Measurements from ENCODE around the gene LIME1.

Gene LIME1

DNA sequence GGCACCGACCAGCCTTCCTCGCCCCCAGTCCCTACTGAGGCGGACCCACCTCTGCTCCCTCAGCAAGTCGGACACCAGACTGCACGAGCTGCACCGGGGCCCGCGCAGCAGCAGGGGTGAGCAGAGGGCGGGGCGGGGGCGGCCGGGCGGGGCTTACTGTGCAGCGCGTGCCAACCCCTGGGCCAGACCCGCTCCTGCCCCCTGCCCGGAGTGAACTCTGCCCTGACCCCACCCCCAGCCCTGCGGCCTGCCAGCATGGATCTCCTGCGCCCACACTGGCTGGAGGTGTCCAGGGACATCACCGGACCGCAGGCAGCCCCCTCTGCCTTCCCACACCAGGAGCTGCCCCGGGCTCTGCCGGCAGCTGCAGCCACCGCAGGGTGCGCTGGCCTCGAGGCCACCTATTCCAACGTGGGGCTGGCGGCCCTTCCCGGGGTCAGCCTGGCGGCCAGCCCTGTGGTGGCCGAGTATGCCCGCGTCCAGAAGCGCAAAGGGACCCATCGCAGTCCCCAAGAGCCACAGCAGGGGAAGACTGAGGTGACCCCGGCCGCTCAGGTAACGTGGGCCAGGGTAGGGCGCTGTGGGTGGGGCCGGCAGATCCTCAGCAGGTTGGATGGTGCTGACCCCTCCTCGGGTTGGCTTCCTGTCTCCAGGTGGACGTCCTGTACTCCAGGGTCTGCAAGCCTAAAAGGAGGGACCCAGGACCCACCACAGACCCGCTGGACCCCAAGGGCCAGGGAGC, 1.7 kb downstream of the LIME1 start:
- DNase-seq (ENCODE audit: low spot score): no peak

DNA sequence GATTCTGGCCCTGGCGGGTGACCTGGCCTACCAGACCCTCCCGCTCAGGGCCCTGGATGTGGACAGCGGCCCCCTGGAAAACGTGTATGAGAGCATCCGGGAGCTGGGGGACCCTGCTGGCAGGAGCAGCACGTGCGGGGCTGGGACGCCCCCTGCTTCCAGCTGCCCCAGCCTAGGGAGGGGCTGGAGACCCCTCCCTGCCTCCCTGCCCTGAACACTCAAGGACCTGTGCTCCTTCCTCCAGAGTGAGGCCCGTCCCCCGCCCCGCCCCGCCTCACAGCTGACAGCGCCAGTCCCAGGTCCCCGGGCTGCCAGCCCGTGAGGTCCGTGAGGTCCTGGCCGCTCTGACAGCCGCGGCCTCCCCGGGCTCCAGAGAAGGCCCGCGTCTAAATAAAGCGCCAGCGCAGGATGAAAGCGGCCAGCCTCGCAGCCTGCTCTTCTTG, 2.2 kb downstream of the LIME1 start:
- DNase-seq (ENCODE audit: low spot score): peak; percentile 39

DNA sequence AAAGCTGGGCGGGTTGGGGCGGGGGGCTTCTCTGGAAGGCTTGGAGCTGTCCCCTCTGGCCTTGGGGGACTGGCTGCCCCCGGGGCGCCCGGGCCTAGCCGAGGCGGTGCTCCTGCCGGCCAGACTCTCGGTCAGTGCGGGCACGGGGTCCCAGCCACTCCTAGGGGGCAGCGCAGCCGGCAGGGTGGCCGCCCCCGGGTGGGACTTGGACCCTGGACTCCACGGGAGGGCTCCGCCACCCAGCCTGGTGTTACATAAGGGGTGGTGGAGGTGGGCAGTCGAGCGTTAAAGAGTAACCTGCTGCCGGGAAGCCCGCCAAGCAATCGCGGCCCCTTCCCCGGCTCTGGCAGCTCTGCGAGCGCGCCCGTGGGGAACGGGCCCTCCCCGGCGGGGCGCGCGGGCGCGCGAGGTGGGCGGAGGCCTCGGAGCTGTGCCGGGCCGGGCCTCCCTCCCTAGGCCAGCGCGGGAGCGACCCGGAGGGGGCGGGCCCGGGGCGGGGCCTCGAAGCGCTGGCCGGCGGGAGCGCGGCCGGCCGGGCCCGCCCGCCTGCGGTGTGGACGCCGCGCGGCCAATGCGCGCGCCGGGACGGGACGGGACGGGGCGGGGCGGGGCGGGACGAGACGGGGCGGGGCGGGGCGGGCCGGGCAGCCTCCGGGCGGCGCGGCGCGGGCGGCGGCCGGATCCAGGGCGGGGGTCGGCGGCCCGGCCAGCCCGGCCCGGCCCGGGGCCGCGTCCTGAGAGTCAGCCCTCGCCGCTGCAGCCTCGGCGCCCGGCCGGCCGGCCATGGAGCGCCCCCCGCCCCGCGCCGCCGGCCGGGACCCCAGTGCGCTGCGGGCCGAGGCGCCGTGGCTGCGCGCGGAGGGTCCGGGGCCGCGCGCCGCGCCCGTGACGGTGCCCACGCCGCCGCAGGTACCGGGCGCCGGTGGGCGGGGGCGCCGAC, 2.9 kb downstream of the LIME1 start, which contains the start of gene SLC2A4RG:
SLC2A4RG (plus strand) TSS at position 647 of the 940 bp plus-strand sequence; CDS start at position 784, 137 bp downstream.
- peak; percentile 79 for DNase-seq (ENCODE audit: low spot score)

DNA sequence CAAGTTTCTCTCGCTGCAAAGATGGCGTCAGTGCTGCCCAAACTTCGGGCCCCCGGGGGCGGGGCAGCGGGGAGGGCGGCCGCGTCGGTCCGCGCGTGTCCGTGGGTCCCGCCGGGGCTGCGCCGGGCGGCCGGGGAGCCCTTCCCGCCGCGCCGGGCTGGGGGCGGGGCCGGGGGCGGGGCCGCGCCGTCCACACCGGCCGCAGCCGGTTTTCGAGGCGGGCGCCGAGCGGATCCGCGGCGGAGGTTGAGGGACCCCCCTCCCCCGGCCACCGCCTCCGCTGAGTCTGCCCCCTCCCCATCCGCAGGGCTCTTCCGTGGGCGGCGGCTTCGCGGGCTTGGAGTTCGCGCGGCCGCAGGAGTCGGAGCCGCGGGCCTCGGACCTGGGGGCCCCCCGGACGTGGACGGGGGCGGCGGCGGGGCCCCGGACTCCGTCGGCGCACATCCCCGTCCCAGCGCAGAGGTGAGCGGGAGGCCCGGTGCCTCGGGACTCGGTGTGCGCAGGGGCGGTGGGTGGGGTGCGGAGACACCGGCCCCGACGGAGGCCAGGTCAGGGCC, 3.7 kb downstream of the LIME1 start:
- DNase-seq (ENCODE audit: low spot score): no peak

DNA sequence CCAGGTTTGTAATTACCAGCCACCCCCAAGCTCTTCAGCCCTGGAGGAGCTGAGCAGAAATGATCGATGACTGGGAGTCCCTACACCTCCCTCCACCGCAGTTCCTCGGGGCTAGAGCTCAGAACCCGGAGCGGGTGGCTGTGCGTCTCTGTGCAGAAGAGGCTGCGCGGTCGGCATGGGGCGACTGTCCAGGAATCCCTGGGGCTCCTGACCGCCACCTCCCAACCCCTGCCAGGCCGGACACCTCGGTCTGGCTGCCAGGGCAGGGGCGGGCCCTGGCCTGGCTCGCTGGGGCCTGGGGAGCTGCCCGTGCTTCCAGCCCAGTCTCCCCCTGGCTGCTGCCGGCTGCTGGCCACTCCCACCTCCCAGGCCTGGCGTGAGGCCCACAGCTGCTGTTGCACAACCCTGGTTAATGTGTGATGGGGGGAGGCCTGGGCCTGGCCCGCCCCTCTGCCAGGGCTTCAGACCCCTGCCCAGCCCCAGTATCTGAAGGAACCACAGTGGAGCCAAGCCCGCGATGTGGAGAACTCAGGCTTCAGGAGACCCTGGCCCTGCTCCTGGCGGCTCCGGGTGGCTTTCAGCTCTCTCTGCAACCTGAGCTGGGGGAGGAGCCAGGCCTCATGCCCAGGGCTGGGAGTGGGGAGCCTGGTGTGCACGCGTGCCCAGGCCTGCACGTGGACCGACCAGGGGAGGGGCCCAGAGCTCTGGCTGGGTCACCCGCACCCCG, 4.3 kb downstream of the LIME1 start:
- DNase-seq (ENCODE audit: low spot score): peak; percentile 84

DNA sequence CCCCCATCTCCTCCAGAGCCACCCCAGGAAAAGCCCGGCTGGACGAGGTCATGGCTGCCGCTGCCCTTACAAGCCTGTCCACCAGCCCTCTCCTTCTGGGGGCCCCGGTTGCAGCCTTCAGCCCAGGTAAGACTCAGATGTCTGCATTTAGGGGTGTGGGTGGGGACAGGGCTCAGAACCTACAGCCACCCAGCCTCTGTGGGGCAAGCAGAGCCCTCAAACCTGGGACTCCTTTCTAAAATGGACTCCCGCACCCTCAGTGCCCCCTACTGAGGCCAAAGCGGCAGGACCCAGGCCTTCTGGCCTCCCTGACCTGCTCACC, 4.9 kb downstream of the LIME1 start:
- no peak for DNase-seq (ENCODE audit: low spot score)

DNA sequence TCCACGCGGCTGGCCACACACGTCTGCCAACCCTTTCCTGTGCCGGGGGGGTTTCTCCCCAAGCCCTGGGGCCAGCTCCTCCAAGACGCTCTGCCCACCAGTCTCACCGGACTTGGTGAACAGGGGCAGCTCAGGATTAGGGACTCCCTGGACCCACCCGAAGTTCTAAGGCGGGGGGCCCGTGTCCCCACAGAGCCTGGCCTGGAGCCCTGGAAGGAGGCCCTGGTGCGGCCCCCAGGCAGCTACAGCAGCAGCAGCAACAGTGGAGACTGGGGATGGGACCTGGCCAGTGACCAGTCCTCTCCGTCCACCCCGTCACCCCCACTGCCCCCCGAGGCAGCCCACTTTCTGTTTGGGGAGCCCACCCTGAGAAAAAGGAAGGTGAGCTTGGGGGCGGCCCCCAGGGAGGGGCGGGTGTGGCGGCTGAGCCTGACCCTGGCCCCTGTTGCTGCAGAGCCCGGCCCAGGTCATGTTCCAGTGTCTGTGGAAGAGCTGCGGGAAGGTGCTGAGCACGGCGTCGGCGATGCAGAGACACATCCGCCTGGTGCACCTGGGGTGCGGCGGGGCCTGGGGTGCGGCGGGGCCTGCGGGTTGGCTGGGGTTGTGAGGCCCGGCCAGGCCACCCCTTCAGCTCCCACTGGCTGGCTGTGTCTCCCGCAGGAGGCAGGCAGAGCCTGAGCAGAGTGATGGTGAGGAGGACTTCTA, 5.4 kb downstream of the LIME1 start:
- DNase-seq (ENCODE audit: low spot score): no peak

DNA sequence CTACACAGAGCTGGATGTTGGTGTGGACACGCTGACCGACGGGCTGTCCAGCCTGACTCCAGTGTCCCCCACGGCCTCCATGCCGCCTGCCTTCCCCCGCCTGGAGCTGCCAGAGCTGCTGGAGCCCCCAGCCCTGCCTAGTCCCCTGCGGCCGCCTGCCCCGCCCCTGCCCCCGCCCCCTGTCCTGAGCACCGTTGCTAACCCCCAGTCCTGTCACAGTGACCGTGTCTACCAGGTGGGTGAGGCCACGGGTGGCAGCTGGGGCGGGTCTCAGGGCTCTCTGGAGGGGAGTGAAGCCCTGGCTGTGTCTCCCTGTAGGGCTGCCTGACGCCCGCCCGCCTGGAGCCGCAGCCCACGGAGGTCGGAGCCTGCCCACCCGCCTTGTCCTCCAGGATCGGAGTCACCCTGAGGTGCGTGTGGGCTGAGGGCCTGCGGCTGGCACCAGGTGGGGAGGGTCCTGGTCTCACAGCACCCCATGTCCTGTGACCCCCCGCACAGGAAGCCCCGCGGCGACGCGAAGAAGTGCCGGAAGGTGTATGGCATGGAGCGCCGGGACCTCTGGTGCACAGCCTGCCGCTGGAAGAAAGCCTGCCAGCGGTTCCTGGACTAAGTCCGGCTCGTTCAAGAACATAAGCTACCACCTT, 6.0 kb downstream of the LIME1 start:
- DNase-seq (ENCODE audit: low spot score): no peak

DNA sequence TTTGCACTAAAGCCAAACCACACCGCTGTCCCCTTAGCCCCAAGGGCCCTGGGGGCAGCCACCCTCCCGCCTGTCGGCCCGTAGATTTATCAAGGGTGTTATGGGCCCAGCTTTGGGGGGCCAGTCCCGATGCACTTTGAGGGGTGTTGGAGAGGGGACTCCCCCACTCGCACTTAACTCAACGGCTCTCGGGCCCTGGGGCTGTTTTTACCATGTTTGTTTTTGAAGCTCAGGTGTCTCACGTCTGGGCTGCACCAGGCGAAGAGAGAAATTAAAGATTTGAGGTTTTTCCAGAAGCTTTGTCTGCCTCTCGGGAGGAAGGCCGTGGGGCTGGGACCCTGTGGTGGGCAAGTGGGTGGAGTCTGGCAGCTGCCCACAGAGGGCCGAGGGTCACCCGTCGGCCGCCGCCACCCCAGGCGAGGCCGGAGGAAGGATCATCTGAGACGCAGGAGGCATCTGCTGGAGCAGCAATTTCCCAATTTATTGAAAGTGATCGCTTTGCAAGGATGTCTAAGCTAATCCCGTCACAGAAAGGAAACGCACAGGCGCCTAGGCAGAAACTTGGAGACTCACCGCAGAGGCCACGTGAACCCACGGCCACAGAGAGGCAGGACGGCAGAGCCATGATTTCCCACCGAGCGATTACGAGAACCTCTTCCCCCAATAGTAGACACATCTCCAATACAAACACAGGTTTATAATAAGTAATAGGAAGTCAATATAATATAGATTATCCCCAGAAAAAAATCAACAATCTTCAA, 6.9 kb downstream of the LIME1 start:
- DNase-seq (ENCODE audit: low spot score): no peak

DNA sequence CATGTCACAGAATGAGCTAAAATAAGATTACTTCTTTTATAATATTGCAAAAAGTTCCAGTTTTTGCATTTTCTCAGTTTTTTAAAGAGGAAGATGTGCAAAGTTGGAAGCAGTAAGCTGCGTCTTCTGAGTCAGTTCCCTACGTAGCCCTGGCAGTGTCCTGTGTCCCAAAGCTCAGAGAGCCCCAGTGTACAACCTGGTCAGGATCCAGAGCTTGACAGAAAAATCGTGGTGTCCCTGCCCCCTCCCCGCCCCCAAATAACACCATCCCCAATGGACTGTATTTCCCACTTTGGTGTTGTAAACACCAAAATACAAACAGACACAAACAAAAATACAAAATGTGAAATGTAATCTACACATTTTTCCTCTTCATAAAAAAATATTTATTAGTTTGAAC, 7.7 kb downstream of the LIME1 start:
- DNase-seq (ENCODE audit: low spot score): no peak

DNA sequence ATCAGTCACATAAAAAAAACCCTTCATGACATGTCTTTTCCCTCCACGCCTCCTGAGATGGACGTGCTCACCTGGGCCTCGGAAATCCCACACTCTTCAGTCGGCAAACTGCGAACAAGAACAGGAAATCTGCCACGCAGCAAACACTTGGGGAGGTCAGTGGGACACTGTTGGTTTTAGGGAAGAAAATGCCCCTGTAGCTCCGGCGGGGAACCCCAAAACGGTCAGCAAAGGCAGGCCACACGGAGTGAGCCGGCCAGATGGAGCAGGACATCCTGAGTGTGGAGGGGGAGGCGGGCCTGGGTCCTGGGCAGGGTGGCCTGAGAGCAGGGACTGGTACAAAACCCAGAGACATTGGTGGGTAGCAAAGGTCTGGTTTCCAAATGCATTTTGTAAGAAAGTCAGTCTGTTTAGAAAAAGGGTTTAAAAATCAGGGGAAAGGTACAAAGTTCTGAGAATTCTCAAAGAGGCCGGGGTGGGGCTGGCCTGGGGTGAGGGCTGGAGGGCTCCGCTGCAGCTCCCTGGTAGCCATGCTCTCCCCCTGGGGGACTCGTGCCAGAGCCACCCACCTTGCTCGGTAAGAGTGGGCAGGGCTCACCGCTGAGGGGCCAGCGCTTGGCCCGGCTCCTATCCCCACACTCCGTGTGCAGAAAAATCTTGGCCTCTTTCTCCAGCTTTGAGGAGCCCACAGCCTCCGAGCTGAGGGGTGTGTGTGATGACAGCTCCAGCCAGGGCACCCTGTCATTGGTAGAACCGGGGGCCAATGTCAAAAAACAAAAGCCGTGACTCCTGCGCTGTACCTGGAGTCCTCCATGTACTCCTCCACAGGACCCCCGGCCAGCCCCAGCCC, 8.3 kb downstream of the LIME1 start:
- no peak for DNase-seq (ENCODE audit: low spot score)

DNA sequence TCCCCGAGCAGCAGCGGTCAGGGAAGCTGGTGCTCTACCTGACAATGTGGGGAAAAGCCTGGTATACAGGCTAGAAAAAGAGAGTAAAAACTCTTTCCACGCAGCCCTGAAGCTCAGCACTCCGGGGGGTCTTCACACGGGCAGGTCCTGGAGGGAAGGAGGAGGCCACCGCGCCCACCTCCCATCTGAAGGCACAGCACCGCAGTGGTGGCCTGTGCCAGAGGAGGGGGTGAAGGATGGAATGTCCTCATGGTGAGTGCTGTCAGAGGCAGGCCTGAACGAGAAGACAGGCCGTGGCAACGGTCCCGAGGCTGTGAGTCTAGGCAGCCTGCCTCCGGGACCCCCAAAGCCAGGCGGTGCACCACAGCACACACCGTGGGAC, 9.0 kb downstream of the LIME1 start:
- DNase-seq (ENCODE audit: low spot score): no peak

DNA sequence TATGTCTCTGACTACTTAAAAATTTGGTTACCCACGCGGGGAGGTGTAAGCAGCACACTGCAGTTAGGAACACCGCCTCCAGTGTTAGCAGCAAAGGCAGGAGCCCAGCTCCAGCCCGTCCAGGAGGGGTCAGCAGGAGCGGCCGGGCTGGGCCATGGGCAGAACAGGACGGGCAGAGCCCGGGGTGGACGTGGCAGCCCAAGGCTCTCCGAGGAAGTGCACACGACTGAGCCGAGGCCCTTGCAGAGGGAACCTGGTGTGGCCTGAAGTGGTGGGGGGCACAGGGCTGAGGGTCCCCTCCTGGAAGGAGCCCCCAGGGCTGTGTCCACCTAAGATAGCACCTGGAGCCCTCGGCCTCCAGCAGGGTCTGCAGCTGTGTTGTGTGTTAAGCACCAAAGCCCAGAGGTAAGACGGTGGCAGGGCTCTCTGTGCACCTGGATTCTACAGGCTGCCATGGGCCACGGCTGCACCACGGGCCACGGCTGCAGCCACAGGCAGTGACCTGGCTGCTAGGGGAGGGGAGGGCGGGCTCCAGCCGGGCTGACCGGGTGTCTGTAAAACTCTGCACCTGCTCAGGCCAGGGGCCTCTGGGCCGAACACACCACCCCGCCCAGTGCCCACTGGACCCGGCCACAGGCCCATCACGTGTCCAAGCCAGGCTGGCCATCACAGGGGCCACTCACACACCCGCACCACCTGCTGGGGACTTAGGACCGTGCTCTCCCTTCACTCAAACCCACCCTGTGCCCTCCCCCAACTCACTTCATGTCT, 9.7 kb downstream of the LIME1 start:
- peak; percentile 1 for DNase-seq (ENCODE audit: low spot score)

DNA sequence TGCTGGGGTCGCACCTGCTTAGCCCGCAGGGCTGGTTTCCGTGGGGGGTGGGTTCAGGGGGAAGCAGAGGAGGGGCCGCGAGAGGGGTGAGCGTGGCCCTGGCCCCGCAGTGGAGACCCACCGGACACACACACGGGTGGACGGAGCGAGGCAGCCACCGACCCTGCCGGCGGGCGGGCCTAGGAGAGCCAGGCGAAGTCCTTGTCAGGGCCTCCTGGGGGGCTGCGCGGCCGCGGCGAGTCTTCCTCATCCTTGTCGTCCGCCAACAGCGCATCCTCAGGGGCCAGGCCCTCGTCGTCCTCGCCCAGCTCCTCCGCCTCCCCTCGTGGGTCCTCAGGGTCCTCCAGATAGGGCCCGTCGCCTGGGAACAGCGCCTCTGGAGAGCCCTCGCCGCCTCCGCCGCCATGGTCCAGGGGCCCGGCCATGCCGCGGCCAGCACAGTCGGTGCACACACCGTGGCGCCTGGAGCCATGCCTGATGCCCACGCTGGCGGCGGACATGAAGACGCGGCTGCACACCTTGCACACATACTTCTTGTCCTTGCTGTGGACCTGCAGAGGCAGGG, 10.4 kb downstream of the LIME1 start:
- DNase-seq (ENCODE audit: low spot score): peak; percentile 1

DNA sequence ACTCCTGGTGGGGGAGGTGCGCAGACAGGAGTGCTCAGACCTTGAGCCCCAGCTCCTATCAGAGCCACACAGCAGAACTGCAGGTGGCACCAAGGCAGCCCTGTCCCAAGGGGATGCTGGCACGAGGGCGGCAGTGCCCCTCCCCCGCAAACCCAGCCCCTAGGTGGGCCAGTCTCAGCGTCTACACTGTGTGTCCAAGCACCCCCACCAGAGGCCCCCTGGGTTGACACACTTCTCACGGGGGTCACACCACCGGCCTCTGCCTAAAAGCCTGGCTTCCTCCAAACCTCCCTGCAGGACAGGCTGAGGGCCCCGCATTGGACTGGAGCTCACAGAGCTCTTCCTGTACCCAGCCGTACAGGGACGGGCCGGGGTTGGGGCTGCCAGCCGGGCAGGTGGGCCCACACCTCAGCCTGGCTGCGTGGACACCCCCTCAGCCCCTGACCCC, 11.2 kb downstream of the LIME1 start:
- no peak for DNase-seq (ENCODE audit: low spot score)

DNA sequence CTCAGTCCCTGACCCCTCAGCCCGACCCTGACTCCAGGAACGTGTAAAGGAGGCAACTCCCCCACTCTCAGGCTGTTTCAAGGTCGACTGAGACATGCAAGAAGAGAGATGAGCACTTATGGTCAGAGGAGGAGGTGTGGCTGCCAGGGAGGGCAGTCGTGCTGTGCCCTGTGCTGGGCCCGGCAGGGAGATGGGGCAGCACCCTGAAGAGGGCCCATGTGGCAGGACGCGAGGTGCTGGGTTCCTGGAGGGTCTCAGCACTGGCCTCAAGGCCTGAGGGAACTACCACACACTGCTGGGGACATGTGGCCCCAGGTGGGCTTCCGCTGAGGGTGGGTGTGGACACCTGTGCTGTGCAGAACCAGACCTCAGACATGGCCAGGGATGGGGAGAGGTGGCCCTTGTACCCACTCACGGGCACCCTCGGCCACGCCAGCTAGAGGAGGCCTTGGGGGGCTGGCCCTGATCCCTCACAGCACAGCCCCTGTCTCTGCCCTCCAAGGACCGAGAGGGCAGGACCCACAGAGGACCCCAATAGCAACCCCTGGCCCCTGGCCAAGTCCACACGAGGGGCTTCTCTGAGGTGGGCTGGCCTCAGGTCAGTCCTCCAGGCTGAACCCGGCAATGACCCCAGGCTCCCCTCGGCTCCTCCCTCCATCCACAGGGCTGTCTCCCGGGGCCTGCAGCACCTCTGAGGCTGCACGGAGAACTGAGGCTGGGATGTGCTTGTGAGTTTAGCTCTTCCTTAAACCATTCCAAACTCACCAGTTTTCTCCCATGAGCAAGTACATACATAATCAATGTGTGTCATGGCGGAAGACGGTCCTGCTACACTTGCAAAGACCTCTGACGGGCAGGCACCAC, 11.8 kb downstream of the LIME1 start:
- no peak for DNase-seq (ENCODE audit: low spot score)

DNA sequence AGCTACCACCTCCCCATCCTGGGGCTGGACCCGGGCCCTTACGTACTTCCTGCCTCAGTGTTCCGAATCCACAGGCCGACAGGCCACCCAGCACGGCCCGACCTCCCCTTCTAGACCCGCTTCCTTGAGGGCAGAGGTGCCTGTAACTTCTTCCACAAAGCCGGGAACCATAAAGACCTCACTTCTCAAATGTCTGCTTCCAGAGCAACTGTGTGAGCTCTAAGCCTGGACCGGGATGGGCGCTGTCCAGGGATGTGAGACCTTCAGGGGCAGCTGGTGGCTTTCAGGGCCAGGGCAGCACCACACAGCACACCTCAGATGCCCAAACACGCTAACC, 12.4 kb downstream of the LIME1 start:
- DNase-seq (ENCODE audit: low spot score): no peak
